ENCODE results near the gene ATP6V1G3.

Gene ATP6V1G3

GRCh38 chr1:198523182-198523950 lies 17.1 kb downstream of the ATP6V1G3 start:
- no peak for DNase-seq (ENCODE audit: low spot score)
- no peak for TF ChIP-seq CTCF (IDR thresholded peaks at IDR 0.05; ENCODE audit: borderline replicate concordance, control extremely low read depth, extremely low read depth, insufficient read depth, missing control alignments)
- in situ Hi-C loops (cut with MboI; ENCODE audit: low sequenced_read_pairs, unreplicated experiment) = no loop called here

DNA sequence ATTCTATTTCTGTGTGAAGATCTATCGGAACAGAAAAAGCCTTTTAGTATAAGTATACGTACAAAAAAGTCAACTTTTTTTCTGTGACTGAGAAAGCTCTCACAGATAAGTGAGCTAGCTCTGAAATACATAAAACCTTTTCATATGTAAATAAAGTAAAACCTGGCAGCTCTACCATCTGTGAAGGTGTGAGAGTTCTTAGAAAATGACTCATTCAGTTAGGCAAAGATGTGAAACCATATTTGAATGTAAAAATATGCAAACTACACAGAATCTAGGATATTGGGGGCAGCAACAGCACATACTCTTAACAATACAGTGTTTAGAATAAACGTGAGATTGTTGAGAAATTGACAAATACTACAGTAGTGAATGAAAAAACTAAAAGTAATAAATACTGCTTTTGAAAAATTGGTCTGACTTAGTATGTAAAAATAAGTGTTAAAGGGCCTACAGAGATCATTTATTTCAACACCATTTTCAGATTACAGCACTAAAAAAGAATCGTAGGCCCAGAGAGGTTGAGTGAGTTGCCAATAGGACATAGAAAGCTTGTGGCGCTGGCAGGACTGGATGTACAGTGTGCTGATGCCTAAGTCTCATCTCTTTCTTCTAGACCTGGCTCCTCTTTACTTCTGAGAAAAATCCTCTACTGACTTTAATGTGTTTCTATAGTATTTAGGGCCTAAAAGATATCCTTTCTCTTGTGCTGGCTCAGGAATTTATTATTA lies 19.8 kb downstream of the ATP6V1G3 start:
- no peak for TF ChIP-seq CTCF (IDR thresholded peaks at IDR 0.05; ENCODE audit: borderline replicate concordance, control extremely low read depth, extremely low read depth, insufficient read depth, missing control alignments)
- in situ Hi-C loops (cut with MboI; ENCODE audit: low sequenced_read_pairs, unreplicated experiment) = no loop called here
- peak; percentile 15 for DNase-seq (ENCODE audit: low spot score)

- in situ Hi-C loops (cut with MboI; ENCODE audit: low sequenced_read_pairs, unreplicated experiment) = no loop called here
- no peak for DNase-seq (ENCODE audit: low spot score)
- TF ChIP-seq CTCF (IDR thresholded peaks at IDR 0.05; ENCODE audit: borderline replicate concordance, control extremely low read depth, extremely low read depth, insufficient read depth, missing control alignments) = no peak
These were observed 20.6 kb downstream of the ATP6V1G3 start for GRCh38 chr1:198519639-198520501.

- TF ChIP-seq CTCF (IDR thresholded peaks at IDR 0.05; ENCODE audit: borderline replicate concordance, control extremely low read depth, extremely low read depth, insufficient read depth, missing control alignments) = no peak
- in situ Hi-C loops (cut with MboI; ENCODE audit: low sequenced_read_pairs, unreplicated experiment) = no loop called here
- no peak for DNase-seq (ENCODE audit: low spot score)
These were observed 22.8 kb downstream of the ATP6V1G3 start for GRCh38 chr1:198517623-198518199.

- TF ChIP-seq CTCF (IDR thresholded peaks at IDR 0.05; ENCODE audit: borderline replicate concordance, control extremely low read depth, extremely low read depth, insufficient read depth, missing control alignments) = no peak
- in situ Hi-C loops (cut with MboI; ENCODE audit: low sequenced_read_pairs, unreplicated experiment) = no loop called here
- no peak for DNase-seq (ENCODE audit: low spot score)
These were observed 40.4 kb downstream of the ATP6V1G3 start for GRCh38 chr1:198500096-198500495.

- in situ Hi-C loops (cut with MboI; ENCODE audit: low sequenced_read_pairs, unreplicated experiment) = no loop called here
- no peak for TF ChIP-seq CTCF (IDR thresholded peaks at IDR 0.05; ENCODE audit: borderline replicate concordance, control extremely low read depth, extremely low read depth, insufficient read depth, missing control alignments)
- no peak for DNase-seq (ENCODE audit: low spot score)
These were observed 40.9 kb downstream of the ATP6V1G3 start for GRCh38 chr1:198499588-198499987.

Data from GM13976 (cell line).